ENCODE measurements around the gene TPRA1.
"Not testable (repeated sequence)": the region's sequence is repeated elsewhere in the genome, so short reads cannot be mapped to it uniquely, and the experiment has no call there.

Gene TPRA1

GRCh38 chr3:127615631-127616305 lies 25.2 kb upstream of the TPRA1 start:
- peak; percentile 36 for DNase-seq

- no peak for DNase-seq
Observed at GRCh38 chr3:127614928-127615589, 24.5 kb upstream of the TPRA1 start.

DNA sequence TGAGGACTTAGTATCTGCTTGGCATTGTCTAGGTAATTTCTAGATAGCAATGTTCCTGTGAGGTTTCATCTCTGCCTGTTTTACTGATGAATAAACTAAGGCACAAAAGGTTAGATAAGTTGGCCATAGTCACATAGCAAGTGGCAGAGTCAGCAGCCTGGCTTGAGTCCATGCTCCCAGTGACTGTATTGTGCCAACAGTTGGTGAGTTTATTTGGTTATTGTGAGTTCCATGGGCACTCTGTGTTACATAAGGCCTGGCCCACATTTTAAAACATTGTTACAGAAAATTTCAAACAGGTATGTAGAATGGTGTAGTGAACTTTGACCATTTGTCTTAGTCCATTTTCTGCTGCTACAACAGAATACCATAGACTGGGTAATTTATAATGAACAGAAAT lies 22.9 kb upstream of the TPRA1 start:
- DNase-seq = no peak

- peak; percentile 6 for DNase-seq
Observed at GRCh38 chr3:127612966-127613365, 22.4 kb upstream of the TPRA1 start.

- DNase-seq = no peak
Observed at GRCh38 chr3:127611251-127611650, 20.7 kb upstream of the TPRA1 start.

GRCh38 chr3:127610105-127610504 lies 19.6 kb upstream of the TPRA1 start:
- DNase-seq = no peak

DNA sequence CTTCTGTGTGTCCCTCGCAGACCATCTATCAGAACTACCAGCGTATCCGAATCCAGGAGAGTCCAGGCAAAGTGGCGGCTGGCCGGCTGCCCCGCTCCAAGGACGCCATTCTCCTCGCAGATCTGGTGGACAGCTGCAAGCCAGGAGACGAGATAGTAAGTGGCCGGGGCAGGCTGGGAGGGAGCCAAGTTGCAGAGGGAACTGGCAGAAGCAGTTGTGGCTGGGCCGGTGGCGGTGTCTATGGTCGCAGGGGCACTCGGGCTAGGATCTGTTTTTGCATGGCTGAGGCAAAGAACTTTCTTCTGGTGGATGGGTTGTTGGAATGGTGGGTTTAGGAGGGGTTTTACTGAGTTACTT lies 17.8 kb upstream of the TPRA1 start:
- DNase-seq = no peak

DNA sequence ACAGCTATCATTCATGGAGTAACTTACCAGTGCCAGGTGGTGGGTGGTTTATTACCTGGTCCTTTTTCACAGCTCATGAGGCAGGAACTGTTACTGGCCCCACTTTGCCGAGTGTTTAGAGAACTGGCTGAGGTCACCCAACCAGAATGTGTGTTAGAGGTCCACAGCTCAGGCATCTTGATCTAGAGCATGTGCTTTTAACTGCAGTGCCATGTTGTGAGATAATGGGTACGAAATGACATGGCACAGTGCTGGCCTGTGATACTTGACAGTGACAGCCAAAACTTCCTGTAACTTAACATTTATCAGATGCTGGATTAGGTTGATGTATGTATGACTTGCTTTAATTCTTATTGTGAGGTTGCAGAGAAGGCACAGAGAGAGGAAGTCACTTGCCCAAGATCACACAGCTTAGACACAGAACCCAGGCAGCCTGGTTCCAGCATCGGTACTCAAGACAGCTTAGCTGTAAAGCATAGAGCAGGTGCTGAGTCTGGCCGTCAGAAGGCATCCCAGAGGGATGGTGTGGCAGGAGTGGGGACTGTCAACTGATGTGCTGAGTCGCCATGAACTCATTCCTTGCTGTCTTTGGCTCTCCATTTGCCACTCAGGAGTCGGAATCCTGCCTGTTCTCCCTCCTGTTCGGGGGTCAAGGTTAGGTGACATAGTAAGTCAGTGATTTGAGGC lies 17.3 kb upstream of the TPRA1 start:
- no peak for DNase-seq

GRCh38 chr3:127606981-127607595 lies 16.6 kb upstream of the TPRA1 start:
- DNase-seq = no peak

DNA sequence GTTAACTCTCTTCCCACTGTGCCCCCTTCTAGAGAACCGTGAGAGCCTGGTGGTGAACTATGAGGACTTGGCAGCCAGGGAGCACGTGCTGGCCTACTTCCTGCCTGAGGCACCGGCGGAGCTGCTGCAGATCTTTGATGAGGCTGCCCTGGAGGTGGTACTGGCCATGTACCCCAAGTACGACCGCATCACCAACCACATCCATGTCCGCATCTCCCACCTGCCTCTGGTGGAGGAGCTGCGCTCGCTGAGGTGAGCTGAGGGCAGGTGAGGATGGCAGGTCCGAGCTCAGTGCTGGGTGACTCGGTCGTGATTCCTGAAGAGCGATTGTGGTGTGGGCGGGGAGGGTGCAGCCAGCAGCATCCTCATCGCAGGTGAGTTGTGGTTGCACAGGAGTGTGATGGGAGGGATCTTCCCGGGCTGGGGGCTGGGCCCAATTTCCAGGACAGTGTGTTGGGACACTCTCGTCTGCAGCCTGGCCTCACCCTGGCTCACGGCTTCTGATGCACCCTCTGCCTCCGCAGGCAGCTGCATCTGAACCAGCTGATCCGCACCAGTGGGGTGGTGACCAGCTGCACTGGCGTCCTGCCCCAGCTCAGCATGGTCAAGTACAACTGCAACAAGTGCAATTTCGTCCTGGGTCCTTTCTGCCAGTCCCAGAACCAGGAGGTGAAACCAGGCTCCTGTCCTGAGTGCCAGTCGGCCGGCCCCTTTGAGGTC lies 15.7 kb upstream of the TPRA1 start:
- DNase-seq = no peak

DNA sequence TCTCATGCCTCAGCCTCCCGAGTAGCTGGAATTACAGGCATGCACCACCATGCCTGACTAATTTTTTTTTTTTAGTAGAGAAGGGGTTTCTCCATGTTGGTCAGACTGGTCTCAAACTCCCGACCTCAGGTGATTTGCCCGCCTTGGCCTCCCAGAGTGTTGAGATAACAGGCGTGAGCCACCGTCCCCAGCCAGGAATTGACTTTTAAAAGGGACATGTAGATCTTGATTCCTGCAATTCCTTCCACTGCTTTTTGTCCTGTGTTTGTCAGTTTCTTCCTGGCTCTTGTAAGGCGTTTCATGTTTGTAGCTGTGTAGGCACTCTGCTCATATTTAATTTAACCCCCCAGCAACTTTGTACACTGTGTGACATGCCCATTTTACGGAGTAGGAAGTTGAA lies 15.0 kb upstream of the TPRA1 start:
- not testable (repeated sequence) for DNase-seq

- no peak for DNase-seq
Observed at GRCh38 chr3:127604546-127605165, 14.1 kb upstream of the TPRA1 start.

- DNase-seq = no peak
Observed at GRCh38 chr3:127604035-127604434, 13.5 kb upstream of the TPRA1 start.

DNA sequence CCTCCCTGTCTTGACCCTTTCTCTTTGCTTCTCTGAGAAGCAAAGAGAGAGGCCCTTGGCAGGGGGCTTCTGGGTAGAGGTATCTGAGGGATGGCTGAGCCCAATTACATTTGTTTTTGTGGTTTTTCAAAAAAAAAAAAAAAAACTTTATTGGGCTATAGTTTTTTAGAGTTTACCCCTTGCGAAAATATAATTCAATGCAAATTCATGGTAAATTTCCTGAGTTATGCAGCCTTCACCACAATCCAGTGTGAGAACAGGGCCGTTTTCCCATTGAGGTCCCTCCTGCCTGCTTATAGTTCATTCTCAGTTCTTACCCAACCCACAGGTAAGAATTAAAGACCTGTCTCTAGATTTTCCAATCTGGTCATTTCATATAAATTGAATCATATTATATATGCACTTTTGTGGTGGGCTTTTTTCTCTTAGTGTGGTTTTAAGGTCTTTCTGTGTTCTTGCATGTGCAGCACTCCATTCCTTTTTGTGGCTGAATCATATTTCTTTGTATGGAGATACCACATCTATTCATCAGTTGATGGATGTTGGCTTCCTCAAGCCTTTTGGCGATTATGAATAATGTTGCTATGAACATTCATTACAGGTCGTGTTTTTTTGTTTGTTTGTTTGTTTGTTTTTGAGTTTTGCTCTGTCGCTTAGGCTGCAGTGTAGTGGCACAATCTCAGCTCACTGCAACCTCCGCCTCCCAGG lies 10.4 kb upstream of the TPRA1 start:
- no peak for DNase-seq

DNA sequence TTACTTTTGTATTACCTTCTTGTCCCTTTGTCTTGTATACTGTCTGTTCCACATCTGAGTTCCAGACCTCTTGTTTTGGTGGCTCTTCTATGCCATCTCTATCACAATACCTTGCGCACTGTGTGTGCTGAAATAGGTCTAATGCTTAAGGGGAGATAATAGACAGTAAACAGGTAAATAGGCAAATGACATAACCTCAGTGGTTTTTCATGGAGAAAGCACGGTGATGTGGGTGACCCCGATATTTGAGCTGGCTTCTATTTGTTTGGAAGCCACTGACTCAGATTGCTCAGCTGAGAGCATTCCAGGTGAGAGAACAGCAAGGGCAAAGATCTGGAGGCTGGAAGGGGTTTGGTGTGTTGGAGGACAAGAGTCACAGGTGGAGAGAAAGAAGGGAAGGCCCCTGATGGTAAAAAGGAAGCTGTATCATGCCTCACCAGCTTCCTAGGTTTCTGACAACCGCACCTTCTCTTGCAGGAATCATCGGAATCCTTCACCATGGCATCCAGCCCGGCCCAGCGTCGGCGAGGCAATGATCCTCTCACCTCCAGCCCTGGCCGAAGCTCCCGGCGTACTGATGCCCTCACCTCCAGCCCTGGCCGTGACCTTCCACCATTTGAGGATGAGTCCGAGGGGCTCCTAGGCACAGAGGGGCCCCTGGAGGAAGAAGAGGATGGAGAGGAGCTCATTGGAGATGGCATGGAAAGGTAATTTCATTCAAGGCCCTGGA lies 8.5 kb upstream of the TPRA1 start:
- DNase-seq = no peak

GRCh38 chr3:127597020-127597771 lies 6.7 kb upstream of the TPRA1 start:
- no peak for DNase-seq

DNA sequence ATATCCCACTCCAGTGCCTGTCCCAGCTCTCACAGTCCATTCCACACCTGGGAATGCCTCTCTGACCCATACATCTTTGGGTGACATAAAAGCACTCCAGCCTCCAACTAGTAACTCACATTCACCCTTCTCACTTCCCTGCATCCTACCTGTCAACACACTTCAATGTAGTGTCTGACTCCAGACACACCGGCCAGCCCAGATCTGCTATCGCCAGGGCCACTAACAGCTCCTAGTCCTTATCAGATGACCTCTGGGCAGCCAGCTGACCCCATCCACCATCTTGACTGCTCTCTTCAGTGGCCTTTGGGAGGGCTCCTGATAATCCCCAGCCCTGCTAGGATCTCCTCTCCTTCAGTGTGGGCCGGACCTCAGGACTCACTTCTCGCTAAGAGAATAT lies 4.8 kb upstream of the TPRA1 start:
- DNase-seq = no peak

GRCh38 chr3:127593178-127593577 lies 2.6 kb upstream of the TPRA1 start:
- DNase-seq = no peak

- no peak for DNase-seq
Observed at GRCh38 chr3:127590282-127590592, 296 bp downstream of the TPRA1 start.

- DNase-seq = no peak
Observed at GRCh38 chr3:127589600-127590281, 792 bp downstream of the TPRA1 start.

All from MV-4-11 (cell line).